Measurements from ENCODE around the gene IRF1.

GRCh38 chr5:132467287-132467984 lies 23.1 kb downstream of the IRF1 start:
- TF ChIP-seq CTCF (IDR thresholded peaks at IDR 0.05 in 4 of 5, conservative IDR thresholded peaks at IDR 0.05 in 1 of 5) (no peak), POLR2A (IDR thresholded peaks at IDR 0.05) (no peak)

All from gastrocnemius medialis (tissue), 4 donors.